Activated CD8-positive, alpha-beta memory T cell treated with anti-CD3 and anti-CD28 coated beads, Interleukin-2, amount 50 U/mL, for 1 hour (primary cell): ENCODE measurements around the gene MTPN.

Experiments used
- DNase-seq: peaks from one replicate; pipeline ENCODE4 v3.0.0-alpha.2; 2020; ENCODE audit errors: extremely low read depth

MTPN gene

DNA sequence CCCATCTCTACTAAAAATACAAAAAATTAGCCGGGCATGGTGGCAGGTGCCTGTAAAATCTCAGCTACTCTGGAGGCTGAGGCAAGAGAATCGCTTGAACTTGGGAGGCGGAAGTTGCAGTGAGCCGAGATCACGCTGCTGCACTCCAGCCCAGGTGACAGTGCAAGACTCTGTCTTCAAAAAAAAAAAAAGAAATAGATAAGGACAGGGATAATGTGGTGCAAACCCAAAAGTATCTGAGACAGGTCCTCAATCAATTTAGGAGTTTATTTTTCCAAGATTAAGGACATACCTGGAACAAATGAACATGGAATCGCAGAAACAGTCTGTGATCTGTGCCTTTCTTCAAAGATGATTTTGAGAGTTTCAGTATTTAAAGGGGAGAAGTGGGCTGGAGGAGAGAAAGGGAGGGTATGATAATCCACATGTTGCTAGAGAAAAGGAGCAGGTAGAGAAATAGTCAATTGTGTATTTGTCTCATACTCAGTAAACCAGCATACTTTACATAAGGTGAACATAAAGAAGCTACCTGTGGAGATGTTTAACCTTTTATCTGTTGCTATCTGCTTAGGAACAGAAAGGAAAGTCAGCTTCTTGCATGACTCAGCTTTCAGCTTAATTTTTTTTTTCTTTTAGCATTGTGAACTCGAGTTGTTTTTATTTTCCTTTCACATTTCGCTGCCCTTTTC lies 4.9 kb upstream of the MTPN start:
- no peak for DNase-seq

GRCh38 chr7:135980665-135981180 lies 3.6 kb upstream of the MTPN start:
- no peak for DNase-seq

- DNase-seq, result no peak
These were observed 2.9 kb upstream of the MTPN start for GRCh38 chr7:135980012-135980551.

DNA sequence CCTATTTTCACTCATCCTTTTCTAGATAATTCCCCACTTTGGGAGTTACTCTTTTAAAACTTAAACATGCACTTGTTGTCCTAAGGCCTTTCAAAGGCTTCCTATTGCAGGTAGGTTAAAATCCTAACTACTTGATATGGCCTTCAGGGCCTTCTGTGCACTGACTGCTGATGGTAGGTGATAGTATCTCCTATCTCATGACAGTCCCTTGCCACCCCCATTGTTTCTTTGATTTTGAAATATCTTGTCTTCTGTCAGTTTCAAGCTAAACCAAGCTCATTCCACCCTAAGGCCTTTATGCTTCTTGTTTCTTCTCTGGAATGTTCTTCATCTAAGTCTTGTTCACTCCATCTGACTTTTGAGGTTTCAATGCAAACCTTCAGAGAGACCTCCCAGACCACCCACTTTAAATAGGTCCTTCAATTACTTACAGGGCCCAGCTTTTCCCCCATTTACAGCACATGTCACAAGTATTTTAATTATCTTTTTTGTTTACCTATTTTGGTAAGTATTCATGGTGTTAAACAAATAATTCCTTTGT lies 2.4 kb upstream of the MTPN start:
- no peak for DNase-seq

DNA sequence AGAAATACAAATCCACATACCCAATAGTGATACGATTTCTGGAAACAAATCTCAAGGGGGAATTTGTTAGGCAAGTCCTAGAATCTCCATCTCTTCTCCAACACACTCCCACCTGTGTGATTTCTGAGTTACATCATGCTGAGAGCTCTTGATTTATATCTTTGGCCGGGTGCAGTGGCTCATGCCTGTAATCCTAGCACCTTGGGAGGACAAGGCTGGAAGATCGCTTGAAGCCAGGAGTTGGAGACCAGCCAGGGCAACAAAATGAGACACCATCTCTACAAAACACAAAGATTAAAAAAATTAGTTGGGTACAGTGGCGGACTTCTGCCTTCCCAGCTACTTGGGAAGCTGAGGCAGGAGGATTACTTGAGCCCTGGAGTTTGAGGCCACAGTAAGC lies 1.5 kb upstream of the MTPN start:
- no peak for DNase-seq

- DNase-seq, result no peak
These were observed 545 bp upstream of the MTPN start for GRCh38 chr7:135977742-135978066.

DNA sequence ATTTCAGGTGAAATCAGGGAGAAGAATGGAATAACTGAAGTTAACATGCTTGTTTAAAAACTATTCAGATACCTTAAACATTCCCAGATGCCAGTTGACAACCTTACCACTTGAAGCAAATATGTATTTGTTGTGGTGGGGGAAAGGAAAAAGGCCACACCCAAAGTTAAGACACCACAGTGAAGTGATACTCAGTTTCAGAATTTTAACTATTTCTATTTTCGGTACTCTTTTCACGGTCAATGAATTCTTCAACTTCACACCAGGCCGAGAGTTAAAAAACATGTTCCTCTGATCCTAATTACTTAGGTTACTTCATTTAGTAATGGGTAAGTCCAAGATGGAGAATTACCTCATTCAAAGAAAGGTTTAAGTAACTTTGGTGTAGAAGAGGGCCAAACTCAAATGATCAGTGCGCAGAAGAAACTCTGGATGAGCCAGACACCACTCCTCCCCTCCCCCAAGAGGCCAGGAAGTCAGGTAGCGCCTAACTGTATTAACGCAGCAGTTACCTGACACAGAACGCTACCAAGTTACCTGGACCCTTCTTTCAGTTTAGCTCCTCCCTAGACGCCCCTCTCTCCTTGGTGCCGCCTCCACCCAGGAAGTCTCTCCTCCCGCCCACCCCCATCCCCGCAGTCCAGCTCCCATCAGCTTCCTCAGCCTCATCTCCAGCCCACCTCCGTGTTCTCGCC lies 700 bp downstream of the MTPN start:
- no peak for DNase-seq

DNA sequence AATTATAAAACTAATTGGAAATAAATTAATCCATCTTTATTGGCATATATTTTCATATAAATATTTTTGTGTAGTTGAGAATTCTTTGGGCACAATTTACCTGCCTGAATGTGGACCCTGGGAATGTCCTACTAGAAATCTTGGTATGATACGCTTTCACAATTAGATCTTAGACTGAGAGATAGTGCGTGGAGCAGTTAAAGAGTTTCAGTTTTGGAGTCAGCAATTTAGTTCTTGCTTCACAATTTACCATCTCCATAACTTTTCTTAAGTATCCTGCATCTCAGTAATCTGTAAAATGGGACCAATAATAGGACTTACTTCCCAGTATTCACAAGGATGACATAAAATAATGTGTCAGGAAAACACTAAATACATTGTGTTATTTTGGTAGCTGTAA lies 2.0 kb downstream of the MTPN start:
- no peak for DNase-seq

GRCh38 chr7:135974667-135975066 lies 2.5 kb downstream of the MTPN start:
- DNase-seq, result no peak

DNA sequence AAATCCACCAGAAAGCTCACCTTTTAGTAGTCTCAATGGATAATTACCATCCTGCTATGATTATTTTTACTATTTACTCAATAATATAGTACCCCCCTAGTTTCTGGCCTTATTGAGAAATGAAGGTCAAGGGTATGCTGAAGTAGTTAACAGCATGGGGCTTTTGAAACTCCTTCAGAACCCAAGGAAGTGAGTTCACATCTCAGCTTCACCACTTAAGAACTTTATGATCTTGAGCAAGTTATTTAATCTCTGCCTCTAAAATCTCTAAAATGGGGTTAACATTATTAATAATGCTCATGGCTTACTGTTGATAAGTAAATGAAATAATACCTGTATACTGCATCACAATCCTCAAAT lies 5.8 kb downstream of the MTPN start:
- DNase-seq, result no peak

DNA sequence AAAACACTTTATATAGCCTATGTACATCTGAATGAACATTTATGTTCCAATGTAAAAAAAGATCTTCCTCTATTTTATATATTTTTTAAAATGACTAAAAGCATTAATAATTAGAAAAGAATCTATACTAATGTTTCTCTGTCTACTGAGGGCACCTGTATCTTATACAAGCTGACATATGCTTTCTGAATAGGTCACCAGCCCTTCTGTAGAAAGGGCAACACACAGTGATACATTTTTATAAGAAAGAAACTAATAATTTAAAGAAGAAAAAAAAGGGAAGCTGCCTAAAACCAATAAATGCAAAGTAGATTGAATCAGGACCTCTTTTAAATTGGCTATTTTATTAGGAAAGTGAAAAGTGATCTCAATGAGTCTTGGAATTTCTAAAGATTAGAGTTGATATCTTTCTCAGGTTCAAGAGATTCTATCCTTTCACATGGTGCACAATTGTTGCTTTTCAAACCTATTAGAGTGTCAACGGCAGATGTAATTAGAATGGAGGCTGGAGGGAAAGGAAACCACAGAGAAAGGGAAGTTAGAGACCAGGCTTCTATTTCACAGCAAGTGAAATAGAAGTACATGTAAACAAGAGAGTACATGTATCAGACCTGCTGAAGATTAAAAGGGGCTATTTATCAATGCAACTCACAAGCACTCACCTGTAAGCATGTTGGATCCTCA lies 6.3 kb downstream of the MTPN start:
- no peak for DNase-seq

DNA sequence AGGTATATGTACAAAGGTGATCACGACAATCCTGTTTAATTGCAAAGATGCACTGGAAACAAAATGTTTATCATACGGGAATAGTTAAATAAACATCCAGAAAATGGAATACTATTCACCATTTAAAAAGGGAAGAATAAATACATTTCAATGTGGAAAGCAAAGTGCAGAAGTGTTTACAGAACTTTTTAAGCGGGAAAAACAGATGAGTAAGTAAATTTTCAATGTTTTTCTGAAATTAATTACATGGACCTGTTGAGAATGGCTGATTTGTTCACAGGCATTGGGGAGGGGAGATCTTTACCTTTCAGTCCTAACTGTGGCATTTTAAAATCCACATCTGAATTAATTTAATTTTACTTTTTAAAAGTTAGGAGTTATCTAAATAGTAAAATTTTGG lies 7.1 kb downstream of the MTPN start:
- DNase-seq, result no peak

- DNase-seq, result no peak
These were observed 10.7 kb downstream of the MTPN start for GRCh38 chr7:135966341-135967043.

GRCh38 chr7:135965602-135966001 lies 11.6 kb downstream of the MTPN start:
- no peak for DNase-seq

GRCh38 chr7:135964791-135965190 lies 12.4 kb downstream of the MTPN start:
- no peak for DNase-seq

DNA sequence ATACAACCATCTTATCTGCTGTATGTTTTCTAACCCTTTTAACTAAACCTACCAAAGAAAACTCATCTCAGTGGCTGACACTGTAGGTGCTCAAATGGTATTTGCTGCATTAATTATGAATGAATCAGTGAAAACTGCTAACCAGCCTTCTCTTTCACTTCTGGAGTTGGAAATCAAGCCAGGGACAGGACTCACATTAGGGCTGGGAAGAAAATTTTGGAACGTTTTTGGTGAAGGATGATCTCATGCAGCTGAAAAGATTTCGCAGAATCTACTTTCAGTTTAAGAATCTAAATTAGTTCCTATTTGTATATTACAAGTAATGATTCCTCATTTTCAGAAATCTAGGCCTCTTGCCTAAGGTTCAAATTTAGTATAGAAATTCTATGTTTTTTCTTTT lies 12.9 kb downstream of the MTPN start:
- DNase-seq, result no peak

DNA sequence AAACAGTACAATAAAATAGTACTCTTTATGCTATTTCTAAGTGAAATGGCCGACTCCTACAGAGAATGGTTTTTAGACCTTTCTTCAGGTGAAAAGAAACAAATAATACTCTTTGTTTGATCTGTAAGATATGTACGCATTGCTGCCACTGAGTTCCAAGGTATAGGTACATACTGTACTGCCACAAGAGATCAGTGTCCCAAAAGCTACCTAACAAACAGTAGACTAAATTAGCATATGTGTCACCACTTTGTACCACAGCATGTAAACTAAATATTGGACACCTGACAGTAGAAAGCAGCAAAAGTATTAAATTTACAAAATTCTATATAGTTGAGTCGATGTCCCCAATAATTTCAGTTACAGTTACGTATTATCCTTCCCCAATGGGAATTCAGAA lies 14.4 kb downstream of the MTPN start:
- DNase-seq, result no peak

DNA sequence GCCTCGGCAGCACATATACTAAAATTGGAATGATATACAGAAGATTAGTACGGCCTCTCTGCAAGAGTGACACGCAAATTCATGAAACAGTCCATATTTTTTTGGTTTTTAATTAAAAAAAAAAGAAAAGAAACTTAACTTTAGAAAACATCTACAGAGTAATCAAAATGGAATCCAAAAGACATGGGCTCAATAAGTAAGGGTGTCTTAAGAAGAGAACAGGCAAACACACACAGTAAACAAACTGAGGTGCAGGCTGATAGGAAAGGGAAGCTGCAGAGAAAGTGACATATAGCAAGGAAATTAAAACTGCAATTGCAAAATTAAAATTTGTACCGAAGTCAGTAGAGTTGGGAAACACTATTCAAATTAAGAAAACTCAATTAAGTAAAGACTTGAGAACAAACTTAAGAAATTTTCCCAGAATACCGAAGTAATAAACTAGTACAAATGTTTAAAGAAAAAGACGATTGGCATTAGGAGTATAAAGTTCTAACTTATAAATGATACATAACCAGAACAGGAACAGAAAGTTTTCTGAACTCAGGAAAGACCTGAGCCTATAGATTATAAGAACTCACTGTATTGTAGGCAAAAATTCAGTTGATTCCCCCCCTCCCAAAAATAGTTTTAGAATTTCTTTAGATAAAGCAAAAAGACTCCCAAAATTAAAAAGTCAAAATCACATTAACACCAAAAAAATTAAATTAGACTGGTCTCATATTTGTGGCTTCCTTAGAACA lies 16.3 kb downstream of the MTPN start:
- DNase-seq, result no peak

- DNase-seq, result no peak
These were observed 17.4 kb downstream of the MTPN start for GRCh38 chr7:135959646-135960363.

GRCh38 chr7:135958173-135958572 lies 19.0 kb downstream of the MTPN start:
- no peak for DNase-seq

- no peak for DNase-seq
These were observed 19.5 kb downstream of the MTPN start for GRCh38 chr7:135957627-135958026.
